Panc1 (cell line): Measurements from ENCODE around the gene SELENOP. TPM values are rescaled to one million over a fixed set of nuclear protein-coding genes. Genes with fewer than 3 reads are reported as not detected.

Source experiments
- ATAC-seq: fragments of 200-7000 bp; cut with Tn5 transposase; 2 replicates; pipeline ENCODE4 v1.9.1; 2020; ENCODE audit warnings: mild to moderate bottlenecking, moderate library complexity
- BruUV-seq: library from RNA; stranded (reverse); fragments of 400-500 nt; replicated peaks from 2 replicates; lab custom pipeline; 2021; lab: Mats Ljungman, UMichigan
- CTCF ChIA-PET: fragments of 300-600 bp; sonication (Branson Sonifier 250); formaldehyde crosslinking; loops from one replicate; lab custom pipeline; 2022; ENCODE audit warnings: antibody characterized with exemption; lab: Charles Lee
- POLR2A ChIA-PET: fragments of 300-600 bp; sonication (Branson Sonifier 250); formaldehyde crosslinking; loops from one replicate; lab custom pipeline; 2022; ENCODE audit warnings: antibody characterized with exemption; lab: Charles Lee
- DNase-seq: peaks from one replicate; pipeline ENCODE4 v3.0.0-alpha.2; 2010; ENCODE audit warnings: low read depth, low spot score
- H3K27ac ChIP-seq: 2 replicates; pipeline ENCODE4 v1.5.1; 2011; ENCODE audit warnings: mild to moderate bottlenecking, low read length, inconsistent platforms
- H3K27me3 ChIP-seq: fragments of 200-500 bp; sonication (Bioruptor generic); 2 replicates; pipeline ENCODE4 v1.6.0; 2014; ENCODE audit warnings: low read length, inconsistent platforms; ENCODE audit not compliant: control insufficient read depth, insufficient read depth
- H3K36me3 ChIP-seq: fragments of 200-500 bp; sonication (Bioruptor generic); 2 replicates; pipeline ENCODE4 v1.5.1; 2014; ENCODE audit warnings: inconsistent platforms, mild to moderate bottlenecking, low read length, moderate library complexity; ENCODE audit not compliant: control insufficient read depth, insufficient read depth
- H3K4me1 ChIP-seq: 2 replicates; pipeline ENCODE4 v1.5.1; 2011; ENCODE audit warnings: inconsistent platforms, mild to moderate bottlenecking, low read length, moderate library complexity; ENCODE audit not compliant: control insufficient read depth, insufficient read depth
- H3K4me3 ChIP-seq, 2 experiments: 2 replicates each; pipeline ENCODE4 v1.5.1; 2011 to 2012; ENCODE audit warnings: low read depth in 2 of 2, low read length in 2 of 2, mild to moderate bottlenecking in 2 of 2, inconsistent platforms in 1 of 2, moderate library complexity in 1 of 2
- H3K9me3 ChIP-seq: fragments of 200-500 bp; sonication (Bioruptor generic); 2 replicates; pipeline ENCODE4 v1.5.1; 2014; ENCODE audit warnings: low read depth, mild to moderate bottlenecking, inconsistent platforms, low read length, moderate library complexity; ENCODE audit not compliant: control insufficient read depth, insufficient read depth
- POLR2AphosphoS5 ChIP-seq: IDR thresholded peaks from 2 replicates; pipeline ENCODE4 v1.6.1; 2012; ENCODE audit warnings: mild to moderate bottlenecking, low read depth, low read length, moderate library complexity
- SIN3A ChIP-seq: IDR thresholded peaks from 2 replicates; pipeline ENCODE4 v1.6.1; 2012; ENCODE audit warnings: low read depth, mild to moderate bottlenecking, low read length, moderate library complexity, borderline replicate concordance; ENCODE audit not compliant: insufficient read depth
- TCF7L2 ChIP-seq: IDR thresholded peaks from 2 replicates; pipeline ENCODE4 v1.6.1; 2011; ENCODE audit warnings: mild to moderate bottlenecking, low read depth, low read length, inconsistent platforms
- in situ Hi-C: cut with HindIII; loops from 2 replicates; pipeline ENCODE4 v1.10.0; 2016; ENCODE audit warnings: low sequenced_read_pairs, low pct_unique_long_range_greater_than_20kb
- intact Hi-C: fragments of 100-400 bp; cut with micrococcal nuclease; formaldehyde crosslinking; loops from one replicate; pipeline ENCODE4 v1.10.0; 2022; ENCODE audit not compliant: unreplicated experiment
- total RNA-seq: library from RNA; stranded (reverse); gene quantifications from one replicate; pipeline ENCODE4 v1.2.1, GENCODE V29; 2021; ENCODE audit not compliant: unreplicated experiment
- TF ChIP-seq, protein P1 (sequence below): fragments of 450-650 bp; IDR thresholded peaks from 2 replicates; pipeline ENCODE4 v1.5.1; 2017; ENCODE audit warnings: mild to moderate bottlenecking
- TF ChIP-seq, protein P2 (sequence below), 2 experiments: IDR thresholded peaks; 2 replicates each; pipeline ENCODE4 v1.6.1; 2011 to 2012; ENCODE audit warnings: low read depth in 2 of 2, control low read depth in 1 of 2, low read length in 1 of 2, mild to moderate bottlenecking in 1 of 2, moderate library complexity in 1 of 2; ENCODE audit not compliant: insufficient read depth in 1 of 2

Gene SELENOP
- total RNA-seq, 1 experiment from 2014 or later = 1.6 TPM

DNA sequence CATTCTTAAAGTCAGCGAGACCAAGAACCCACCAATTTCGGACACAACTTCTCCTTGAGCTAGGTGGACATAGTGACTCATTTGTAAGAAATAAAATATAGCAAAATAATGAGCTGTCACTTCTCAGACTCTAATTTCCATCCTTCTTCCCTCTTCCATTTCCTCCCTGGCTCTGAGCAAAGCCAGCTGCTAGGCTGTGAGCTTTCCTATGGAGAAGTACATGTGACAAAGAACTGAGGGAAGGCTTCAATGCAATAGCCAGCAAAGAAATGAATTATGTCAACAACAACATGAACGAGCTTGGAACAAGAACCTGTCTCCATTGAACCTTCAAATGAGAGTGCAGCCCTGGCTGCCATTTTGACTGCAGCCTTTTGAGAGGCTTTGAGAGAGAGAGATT, 25.9 kb upstream of the SELENOP start:
- intact Hi-C loops = no loop called here
- ChIA-PET CTCF (no interaction called here), POLR2A (no interaction called here)
- DNase-seq (no peak), ATAC-seq (no peak)
- no peaks in the 10 kb centered on the region for H3K4me1 ChIP-seq
- no peak overlapping the region for H3K4me3 ChIP-seq
- H3K27me3 ChIP-seq = 0 out of 2 replicates have a peak, but pooled peaks cover 2% of the 10 kb centered on the region
- H3K36me3 ChIP-seq = no peaks in the 10 kb centered on the region
- no TSS peak for BruUV-seq
- TF ChIP-seq POLR2AphosphoS5 = no peak
- TF ChIP-seq, protein P1, sequence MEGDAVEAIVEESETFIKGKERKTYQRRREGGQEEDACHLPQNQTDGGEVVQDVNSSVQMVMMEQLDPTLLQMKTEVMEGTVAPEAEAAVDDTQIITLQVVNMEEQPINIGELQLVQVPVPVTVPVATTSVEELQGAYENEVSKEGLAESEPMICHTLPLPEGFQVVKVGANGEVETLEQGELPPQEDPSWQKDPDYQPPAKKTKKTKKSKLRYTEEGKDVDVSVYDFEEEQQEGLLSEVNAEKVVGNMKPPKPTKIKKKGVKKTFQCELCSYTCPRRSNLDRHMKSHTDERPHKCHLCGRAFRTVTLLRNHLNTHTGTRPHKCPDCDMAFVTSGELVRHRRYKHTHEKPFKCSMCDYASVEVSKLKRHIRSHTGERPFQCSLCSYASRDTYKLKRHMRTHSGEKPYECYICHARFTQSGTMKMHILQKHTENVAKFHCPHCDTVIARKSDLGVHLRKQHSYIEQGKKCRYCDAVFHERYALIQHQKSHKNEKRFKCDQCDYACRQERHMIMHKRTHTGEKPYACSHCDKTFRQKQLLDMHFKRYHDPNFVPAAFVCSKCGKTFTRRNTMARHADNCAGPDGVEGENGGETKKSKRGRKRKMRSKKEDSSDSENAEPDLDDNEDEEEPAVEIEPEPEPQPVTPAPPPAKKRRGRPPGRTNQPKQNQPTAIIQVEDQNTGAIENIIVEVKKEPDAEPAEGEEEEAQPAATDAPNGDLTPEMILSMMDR = no peak
- no peak for TF ChIP-seq TCF7L2
- TF ChIP-seq, protein P2, sequence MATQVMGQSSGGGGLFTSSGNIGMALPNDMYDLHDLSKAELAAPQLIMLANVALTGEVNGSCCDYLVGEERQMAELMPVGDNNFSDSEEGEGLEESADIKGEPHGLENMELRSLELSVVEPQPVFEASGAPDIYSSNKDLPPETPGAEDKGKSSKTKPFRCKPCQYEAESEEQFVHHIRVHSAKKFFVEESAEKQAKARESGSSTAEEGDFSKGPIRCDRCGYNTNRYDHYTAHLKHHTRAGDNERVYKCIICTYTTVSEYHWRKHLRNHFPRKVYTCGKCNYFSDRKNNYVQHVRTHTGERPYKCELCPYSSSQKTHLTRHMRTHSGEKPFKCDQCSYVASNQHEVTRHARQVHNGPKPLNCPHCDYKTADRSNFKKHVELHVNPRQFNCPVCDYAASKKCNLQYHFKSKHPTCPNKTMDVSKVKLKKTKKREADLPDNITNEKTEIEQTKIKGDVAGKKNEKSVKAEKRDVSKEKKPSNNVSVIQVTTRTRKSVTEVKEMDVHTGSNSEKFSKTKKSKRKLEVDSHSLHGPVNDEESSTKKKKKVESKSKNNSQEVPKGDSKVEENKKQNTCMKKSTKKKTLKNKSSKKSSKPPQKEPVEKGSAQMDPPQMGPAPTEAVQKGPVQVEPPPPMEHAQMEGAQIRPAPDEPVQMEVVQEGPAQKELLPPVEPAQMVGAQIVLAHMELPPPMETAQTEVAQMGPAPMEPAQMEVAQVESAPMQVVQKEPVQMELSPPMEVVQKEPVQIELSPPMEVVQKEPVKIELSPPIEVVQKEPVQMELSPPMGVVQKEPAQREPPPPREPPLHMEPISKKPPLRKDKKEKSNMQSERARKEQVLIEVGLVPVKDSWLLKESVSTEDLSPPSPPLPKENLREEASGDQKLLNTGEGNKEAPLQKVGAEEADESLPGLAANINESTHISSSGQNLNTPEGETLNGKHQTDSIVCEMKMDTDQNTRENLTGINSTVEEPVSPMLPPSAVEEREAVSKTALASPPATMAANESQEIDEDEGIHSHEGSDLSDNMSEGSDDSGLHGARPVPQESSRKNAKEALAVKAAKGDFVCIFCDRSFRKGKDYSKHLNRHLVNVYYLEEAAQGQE (IDR thresholded peaks at IDR 0.05; ENCODE audit: insufficient read depth in 1 of 2, low read depth in 2 of 2, low read length in 1 of 2) = no peak
- no peak for TF ChIP-seq SIN3A
- no peaks in the 10 kb centered on the region for H3K9me3 ChIP-seq
- in situ Hi-C loops = no loop called here
- no peak overlapping the region for H3K27ac ChIP-seq

DNA sequence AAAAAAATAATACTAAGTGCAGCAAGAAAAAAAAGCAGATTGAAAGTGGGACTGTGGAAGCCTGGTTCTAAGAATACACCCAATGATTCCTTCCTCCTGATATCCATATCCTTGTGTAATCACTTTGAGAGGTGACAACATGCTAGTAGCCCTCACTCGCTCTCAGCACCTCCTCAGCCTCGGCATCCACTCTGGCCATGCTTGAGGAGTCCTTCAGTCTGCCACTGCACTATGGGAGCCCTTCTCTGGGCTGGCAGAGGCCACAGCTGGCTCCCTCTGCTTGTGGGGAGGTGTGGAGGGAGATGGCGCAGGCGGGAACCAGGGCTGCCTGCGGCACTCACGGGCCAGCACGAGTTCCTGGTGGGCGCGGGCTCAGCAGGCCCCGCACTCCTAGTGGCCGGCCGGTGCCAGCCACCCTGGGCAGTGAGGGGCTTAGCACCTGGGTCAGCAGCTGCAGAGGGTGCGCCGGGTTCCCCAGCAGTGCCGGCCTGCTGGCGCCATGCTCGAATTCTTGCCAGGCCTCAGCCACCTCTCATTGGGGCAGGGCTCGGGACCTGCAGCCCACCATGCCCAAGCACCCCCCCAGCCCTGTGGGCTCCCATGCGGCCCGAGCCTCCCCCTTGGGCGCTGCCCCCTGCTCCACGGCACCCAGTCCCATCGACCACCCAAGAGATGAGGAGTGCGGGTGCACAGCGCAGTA, 24.5 kb upstream of the SELENOP start:
- Histone ChIP-seq H3K36me3 (no peaks in the 10 kb centered on the region), H3K27me3 (0 out of 2 replicates have a peak, but pooled peaks cover 2% of the 10 kb centered on the region), H3K9me3 (no peaks in the 10 kb centered on the region), H3K27ac (no peak overlapping the region), H3K4me3 (no peak overlapping the region), H3K4me1 (no peaks in the 10 kb centered on the region)
- ChIA-PET POLR2A (no interaction called here), CTCF (no interaction called here)
- ATAC-seq = no peak
- no peak for TF ChIP-seq SIN3A
- TF ChIP-seq, protein P1 = no peak
- no peak for TF ChIP-seq TCF7L2
- TF ChIP-seq POLR2AphosphoS5 = no peak
- DNase-seq = no peak
- intact Hi-C loops = no loop called here
- in situ Hi-C loops = no loop called here
- no TSS peak for BruUV-seq
